CD4-positive, alpha-beta T cell (primary cell): ENCODE results near the gene GNAO1. TPM values are rescaled to one million over a fixed set of nuclear protein-coding genes. Genes with fewer than 3 reads are reported as not detected.

Source experiments
- ATAC-seq: fragments of 200-7000 bp; cut with Tn5 transposase; one replicate; pipeline ENCODE4 v1.10.0; 2022; ENCODE audit warnings: mild to moderate bottlenecking; ENCODE audit not compliant: poor library complexity
- CTCF ChIA-PET: fragments of 350-600 bp; sonication (Branson Sonifier 250); formaldehyde crosslinking; loops from one replicate; lab custom pipeline; 2021; ENCODE audit warnings: antibody characterized with exemption, inconsistent platforms; lab: Charles Lee
- POLR2A ChIA-PET: fragments of 350-600 bp; sonication (Branson Sonifier 250); formaldehyde crosslinking; loops from one replicate; lab custom pipeline; 2021; ENCODE audit warnings: antibody characterized with exemption, inconsistent platforms; lab: Charles Lee
- DNase-seq, 14 experiments: peaks; one replicate each; pipeline ENCODE4 v3.0.0-alpha.2; 2013 to 2020; ENCODE audit warnings: mixed read lengths in 2 of 14
- H3K27ac ChIP-seq, 2 donors: one replicate each; pipeline versions ENCODE4 v1.5.1 to v1.7.0; 2013; ENCODE audit warnings: low read length in 2 of 2, low read depth in 1 of 2, mild to moderate bottlenecking in 1 of 2
- H3K27me3 ChIP-seq, 2 experiments: 1 replicate in 1 of 2; 2 replicates in 1 of 2; pipeline versions ENCODE4 v1.6.1 to v1.7.0; 2013; ENCODE audit warnings: low read length in 2 of 2, control low read depth in 1 of 2, mild to moderate bottlenecking in 1 of 2, moderate library complexity in 1 of 2; ENCODE audit not compliant: insufficient read depth in 2 of 2, control insufficient read depth in 1 of 2
- H3K36me3 ChIP-seq: one replicate; pipeline ENCODE4 v1.6.1; 2013; ENCODE audit warnings: low read length, control low read depth; ENCODE audit not compliant: insufficient read depth
- H3K4me1 ChIP-seq: one replicate; pipeline ENCODE4 v1.6.1; 2013; ENCODE audit warnings: low read length, control low read depth; ENCODE audit not compliant: insufficient read depth
- H3K4me3 ChIP-seq: one replicate; pipeline ENCODE4 v1.5.1; 2013; ENCODE audit warnings: mild to moderate bottlenecking, low read length, moderate library complexity
- H3K9me3 ChIP-seq, 2 experiments: 1 replicate in 1 of 2; 2 replicates in 1 of 2; pipeline versions ENCODE4 v1.6.1 to v1.7.0; 2013; ENCODE audit warnings: low read length in 2 of 2, mild to moderate bottlenecking in 2 of 2, control low read depth in 1 of 2, moderate library complexity in 1 of 2; ENCODE audit not compliant: control insufficient read depth in 1 of 2, insufficient read depth in 1 of 2
- H3K27ac Mint-ChIP-seq: one replicate; pipeline ENCODE4 v1.8.0; 2020; ENCODE audit warnings: mixed read lengths
- H3K27me3 Mint-ChIP-seq: one replicate; pipeline ENCODE4 v1.8.0; 2021; ENCODE audit warnings: mixed read lengths
- H3K36me3 Mint-ChIP-seq: one replicate; pipeline ENCODE4 v1.8.0; 2021; ENCODE audit warnings: low read depth, mixed read lengths
- H3K4me1 Mint-ChIP-seq: one replicate; pipeline ENCODE4 v1.8.0; 2021; ENCODE audit warnings: low read depth, mixed read lengths
- H3K4me3 Mint-ChIP-seq: one replicate; pipeline ENCODE4 v1.8.0; 2020; ENCODE audit warnings: mild to moderate bottlenecking, mixed read lengths
- H3K9me3 Mint-ChIP-seq: one replicate; pipeline ENCODE4 v1.8.0; 2020; ENCODE audit warnings: mixed read lengths
- intact Hi-C, 2 experiments: fragments of 100-400 bp; cut with DNase I in 1 of 2; cut with micrococcal nuclease in 1 of 2; formaldehyde crosslinking; loops; one replicate each; pipeline versions ENCODE4 v1.15.1 to v1.9.0; 2023 to 2025; cut with DNase I, micrococcal nuclease
- total RNA-seq, 174 experiments: library from RNA in 2 of 174; stranded (reverse) in 2 of 174; gene quantifications; one replicate each; pipeline ENCODE4 v1.2.3 and lab custom pipeline; 2021 to 2026
- TF ChIP-seq, protein P1 (sequence below): fragments of 200-600 bp; IDR thresholded peaks from one replicate; pipeline ENCODE4 v1.8.0; 2022; ENCODE audit warnings: antibody characterized with exemption, mild to moderate bottlenecking

The GNAO1 gene
- total RNA-seq, 2 experiments from 2014 or later = 7.3 to 7.9 TPM

DNA sequence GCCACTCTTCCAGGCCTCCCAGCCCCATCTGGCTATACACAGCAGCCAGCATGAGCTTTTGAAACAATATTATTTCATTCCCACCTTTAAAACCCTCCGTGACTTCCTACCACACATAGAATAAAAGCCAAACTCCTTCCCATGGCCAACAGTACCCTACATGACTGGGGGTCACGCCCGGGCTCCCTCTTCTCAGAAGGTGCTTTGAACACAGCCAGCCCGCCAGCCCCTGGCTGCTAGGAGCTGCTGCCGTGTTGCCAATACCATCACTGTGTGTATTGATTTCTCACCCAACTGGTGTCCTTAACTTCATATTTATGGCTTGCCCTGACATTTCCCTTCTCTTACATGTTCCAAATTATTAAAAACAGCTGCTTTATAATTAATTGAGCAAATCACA, 111.2 kb downstream of the GNAO1 start:
- H3K4me1 Mint-ChIP-seq = no peaks in the 10 kb centered on the region
- no peaks in the 10 kb centered on the region for H3K9me3 Mint-ChIP-seq
- CTCF ChIA-PET = no interaction called here
- no peaks in the 10 kb centered on the region for H3K27me3 Mint-ChIP-seq
- no peaks in the 10 kb centered on the region for H3K36me3 ChIP-seq
- TF ChIP-seq, protein P1, sequence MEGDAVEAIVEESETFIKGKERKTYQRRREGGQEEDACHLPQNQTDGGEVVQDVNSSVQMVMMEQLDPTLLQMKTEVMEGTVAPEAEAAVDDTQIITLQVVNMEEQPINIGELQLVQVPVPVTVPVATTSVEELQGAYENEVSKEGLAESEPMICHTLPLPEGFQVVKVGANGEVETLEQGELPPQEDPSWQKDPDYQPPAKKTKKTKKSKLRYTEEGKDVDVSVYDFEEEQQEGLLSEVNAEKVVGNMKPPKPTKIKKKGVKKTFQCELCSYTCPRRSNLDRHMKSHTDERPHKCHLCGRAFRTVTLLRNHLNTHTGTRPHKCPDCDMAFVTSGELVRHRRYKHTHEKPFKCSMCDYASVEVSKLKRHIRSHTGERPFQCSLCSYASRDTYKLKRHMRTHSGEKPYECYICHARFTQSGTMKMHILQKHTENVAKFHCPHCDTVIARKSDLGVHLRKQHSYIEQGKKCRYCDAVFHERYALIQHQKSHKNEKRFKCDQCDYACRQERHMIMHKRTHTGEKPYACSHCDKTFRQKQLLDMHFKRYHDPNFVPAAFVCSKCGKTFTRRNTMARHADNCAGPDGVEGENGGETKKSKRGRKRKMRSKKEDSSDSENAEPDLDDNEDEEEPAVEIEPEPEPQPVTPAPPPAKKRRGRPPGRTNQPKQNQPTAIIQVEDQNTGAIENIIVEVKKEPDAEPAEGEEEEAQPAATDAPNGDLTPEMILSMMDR = no peak
- no peak overlapping the region for H3K27ac Mint-ChIP-seq
- H3K36me3 Mint-ChIP-seq = no peaks in the 10 kb centered on the region
- intact Hi-C loops = no loop called here
- H3K27ac ChIP-seq = no peak overlapping the region
- no peak overlapping the region for H3K4me3 Mint-ChIP-seq
- no peaks in the 10 kb centered on the region for H3K27me3 ChIP-seq
- H3K9me3 ChIP-seq = no peaks in the 10 kb centered on the region
- ATAC-seq (no peak), DNase-seq (no peak)
- no peak overlapping the region for H3K4me3 ChIP-seq
- H3K4me1 ChIP-seq = peaks cover 4% of the 10 kb centered on the region
- POLR2A ChIA-PET = no interaction called here

DNA sequence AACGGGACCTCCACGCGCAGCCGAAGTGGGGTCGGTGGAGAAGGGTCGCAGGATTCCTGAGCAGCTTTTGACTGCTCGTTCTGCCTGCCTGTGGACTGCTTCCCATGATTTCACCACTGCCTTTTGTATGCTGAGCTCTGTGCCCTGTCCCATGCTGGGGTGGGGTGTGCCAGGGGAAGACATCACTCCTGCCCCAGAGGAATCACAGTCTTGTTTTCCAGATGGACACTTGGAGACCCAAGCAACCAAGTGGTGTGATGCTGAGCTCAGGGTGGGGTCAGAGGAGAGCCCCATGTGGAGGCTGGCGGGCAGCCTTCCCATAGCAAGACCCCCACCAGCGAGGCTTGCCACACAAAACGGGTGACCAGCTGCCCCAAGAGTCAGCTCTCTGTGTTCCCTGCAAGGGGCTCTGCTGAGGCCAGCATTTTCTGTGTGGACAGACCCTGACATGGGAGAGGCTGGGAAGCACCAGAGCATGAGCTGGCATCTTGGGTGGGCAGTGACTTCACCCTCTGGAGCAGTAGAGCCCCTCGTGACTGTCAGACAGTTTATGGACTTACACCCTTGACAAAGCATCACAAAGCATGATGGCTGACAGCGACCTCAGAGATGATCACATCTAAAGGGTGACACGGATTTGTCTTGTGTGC, 111.9 kb downstream of the GNAO1 start:
- Histone ChIP-seq H3K4me1 (peaks cover 4% of the 10 kb centered on the region), H3K4me3 (no peak overlapping the region), H3K27me3 (no peaks in the 10 kb centered on the region), H3K27ac (no peak overlapping the region), H3K9me3 (no peaks in the 10 kb centered on the region), H3K36me3 (no peaks in the 10 kb centered on the region)
- ATAC-seq (no peak), DNase-seq (no peak)
- Mint-ChIP-seq H3K4me1 (no peaks in the 10 kb centered on the region), H3K27ac (no peak overlapping the region), H3K4me3 (no peak overlapping the region), H3K27me3 (no peaks in the 10 kb centered on the region), H3K9me3 (no peaks in the 10 kb centered on the region), H3K36me3 (no peaks in the 10 kb centered on the region)
- ChIA-PET CTCF (no interaction called here), POLR2A (no interaction called here)
- intact Hi-C loops = no loop called here
- TF ChIP-seq, protein P1 = no peak

DNA sequence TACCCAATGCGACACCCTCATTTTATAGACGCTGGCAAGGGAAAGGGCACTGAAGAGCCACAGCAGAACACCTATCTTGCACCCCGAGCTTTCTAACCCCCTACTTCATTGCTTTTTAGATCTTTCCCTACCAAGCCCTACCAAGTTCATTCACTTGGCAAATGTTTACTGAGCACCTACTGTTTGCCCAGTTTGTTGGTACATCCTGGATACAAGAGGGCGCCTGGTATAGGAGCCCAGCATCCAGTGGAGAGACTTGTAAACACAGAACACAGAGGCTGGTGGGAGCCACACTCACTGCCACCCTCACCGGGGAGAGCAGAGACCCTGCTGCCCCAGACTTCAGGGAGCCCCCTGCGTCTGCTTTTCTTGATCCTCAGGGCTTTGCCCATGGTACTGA, 112.6 kb downstream of the GNAO1 start:
- Mint-ChIP-seq H3K27me3 (no peaks in the 10 kb centered on the region), H3K4me1 (no peaks in the 10 kb centered on the region), H3K27ac (no peak overlapping the region), H3K9me3 (no peaks in the 10 kb centered on the region), H3K36me3 (no peaks in the 10 kb centered on the region), H3K4me3 (no peak overlapping the region)
- H3K9me3 ChIP-seq = no peaks in the 10 kb centered on the region
- ChIA-PET POLR2A (no interaction called here), CTCF (no interaction called here)
- no peak overlapping the region for H3K27ac ChIP-seq
- H3K27me3 ChIP-seq = no peaks in the 10 kb centered on the region
- H3K4me1 ChIP-seq = peaks cover 4% of the 10 kb centered on the region
- no peak overlapping the region for H3K4me3 ChIP-seq
- TF ChIP-seq, protein P1 = no peak
- no peaks in the 10 kb centered on the region for H3K36me3 ChIP-seq
- intact Hi-C loops = no loop called here
- no peak for ATAC-seq
- DNase-seq = no peak
